Limb (tissue), 2 donors: Measurements from ENCODE around the gene C20orf141.
"Not testable (repeated sequence)": the region's sequence is repeated elsewhere in the genome, so short reads cannot be mapped to it uniquely, and the experiment has no call there.

Source experiments
- DNase-seq, 2 donors: peaks; one replicate each; pipeline ENCODE4 v3.0.0-alpha.2; 2016; ENCODE audit errors: extremely low spot score in 2 of 2

Gene C20orf141

DNA sequence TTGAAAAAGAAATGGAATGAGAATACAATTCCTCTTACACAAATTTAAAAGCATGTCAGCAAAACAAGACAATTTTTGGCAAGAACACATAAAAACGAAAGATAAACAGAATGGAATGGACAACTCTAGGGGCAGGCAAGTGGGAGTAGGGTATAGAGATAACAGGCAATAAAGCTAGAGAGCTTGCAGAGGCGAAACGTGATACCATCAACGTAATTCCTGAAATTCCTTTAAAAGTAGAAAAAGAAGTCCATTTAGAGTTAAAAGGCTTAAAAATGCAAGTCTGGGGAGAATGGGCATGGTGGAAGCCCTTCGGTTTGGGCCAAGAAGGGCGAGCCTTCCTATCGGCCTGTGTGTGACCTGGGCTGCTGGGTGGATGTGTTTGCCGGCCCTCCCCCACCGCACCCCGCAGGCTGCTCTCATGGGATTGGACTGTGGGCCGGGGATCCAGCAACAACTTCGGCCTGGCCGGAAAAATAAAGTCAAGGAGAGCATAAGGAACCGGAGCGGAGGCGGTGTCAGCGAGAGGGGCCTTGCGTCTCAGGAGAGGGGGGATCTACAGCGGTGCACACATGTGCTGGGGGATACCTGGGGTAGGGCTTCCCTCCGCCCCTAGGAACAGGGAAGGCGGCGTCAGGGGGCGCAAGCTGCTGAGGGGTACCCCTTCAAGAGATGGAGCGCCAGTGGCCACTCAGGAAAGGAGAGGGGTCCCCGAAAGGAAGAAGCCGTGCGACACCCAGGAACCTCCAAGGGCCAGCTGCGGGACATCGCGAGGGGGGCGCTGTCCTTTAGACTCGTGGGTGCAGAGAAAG lies 5.5 kb downstream of the C20orf141 start:
- peak in 1 of 2 donors; percentile 36 for DNase-seq

DNA sequence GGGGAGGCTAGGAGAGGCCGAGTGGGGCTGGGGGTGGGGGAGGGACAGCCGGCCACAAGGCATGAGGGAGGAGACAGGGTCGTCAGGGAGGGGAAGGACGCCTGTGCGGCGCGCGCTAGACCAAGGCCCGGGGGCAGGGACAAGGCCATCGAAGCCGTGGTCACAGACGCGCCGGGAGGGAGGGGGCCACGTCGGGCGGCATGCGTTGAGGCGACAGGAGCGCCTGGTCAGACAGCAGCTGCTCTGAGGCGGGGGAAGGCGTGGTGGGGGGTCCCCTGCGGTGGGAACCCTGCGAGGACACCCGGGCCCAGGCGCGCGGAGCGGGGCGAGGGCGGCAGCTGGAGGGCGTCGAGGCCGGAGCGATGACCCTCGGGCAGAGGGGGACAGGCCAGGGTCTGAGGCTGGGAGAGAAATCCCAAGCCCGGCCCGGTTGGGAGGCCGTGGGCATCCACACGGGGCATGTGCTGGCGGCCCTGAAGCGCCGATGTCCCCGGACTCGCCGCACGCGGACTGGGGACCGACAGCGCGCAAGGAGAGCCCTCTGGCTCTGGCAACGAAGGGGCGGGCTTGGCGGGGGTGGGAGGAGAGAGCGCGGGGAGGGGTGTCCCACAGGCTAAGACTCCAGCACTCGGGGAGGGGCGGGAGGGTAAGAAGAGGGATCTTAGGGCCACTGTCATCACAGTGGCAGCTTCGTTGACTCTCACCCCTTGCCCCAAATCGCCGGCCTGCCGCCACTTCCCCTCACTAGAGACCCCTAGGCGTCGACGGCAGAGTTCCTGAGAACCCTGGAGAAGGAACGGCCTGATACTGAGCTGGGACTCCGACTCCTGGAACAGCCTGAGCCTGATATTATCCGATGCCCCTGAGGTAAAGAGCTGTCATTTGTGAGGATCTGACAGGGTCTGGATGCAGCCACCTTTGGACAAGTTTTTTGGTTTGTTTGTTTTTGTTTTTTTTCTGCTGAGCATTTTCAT lies 6.4 kb downstream of the C20orf141 start:
- peak in 1 of 2 donors; percentile 40 for DNase-seq

DNA sequence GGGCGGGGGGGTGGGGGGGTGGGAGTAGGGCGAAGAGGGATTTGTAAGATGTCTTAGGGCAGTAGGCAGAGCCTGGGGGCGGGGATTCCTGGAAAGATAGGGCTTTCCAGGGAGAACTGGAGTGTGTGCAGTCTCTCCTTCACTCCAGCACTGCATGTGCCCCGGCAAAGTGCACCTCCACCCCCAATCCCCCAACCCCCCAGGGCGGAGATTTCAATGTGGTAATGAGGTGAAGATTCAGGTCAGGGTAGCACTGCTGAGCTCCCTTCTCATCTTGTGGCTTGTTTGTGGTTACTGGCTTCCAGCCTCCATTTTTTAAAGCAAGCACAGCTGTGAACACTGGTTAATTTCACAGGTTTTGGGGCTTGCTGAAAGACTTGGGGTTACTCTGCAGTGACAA lies 7.3 kb downstream of the C20orf141 start:
- DNase-seq = no peak

DNA sequence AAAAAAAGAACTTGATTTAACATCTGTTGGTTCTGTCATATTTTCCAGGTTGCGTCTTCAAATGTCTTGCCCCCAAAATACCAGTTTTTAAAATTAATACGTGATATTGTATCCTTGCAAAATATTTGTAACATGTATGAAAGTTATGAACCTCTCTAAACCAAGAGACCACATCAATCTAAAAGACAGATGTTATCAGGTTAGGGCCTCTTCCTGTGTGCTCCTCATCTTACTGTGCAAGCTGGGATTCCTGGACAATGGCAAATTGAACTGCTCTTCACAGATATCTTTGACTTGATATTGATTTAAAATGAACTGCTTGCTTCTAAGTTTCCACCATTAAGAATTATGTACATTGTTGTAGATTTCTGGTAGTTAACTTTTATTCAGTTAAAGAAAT lies 11.0 kb downstream of the C20orf141 start:
- no peak for DNase-seq

DNA sequence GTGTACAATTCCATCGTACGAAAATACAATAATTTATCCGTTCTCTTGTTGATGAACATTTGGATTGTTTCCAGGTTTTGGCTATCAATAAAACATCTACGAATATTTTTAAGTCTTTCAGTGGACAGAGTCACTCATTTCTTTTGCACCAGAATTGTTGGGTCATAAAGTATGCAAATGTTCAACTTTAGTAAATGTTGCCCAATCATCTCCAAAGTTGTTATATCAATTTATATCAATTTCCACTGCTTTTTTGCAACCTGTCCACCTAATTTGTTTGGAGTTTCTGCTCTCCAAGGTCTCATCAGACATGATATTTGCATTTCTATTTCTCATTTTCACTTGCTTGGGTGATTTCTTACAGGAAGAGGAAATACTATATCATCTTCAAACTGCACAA lies 11.9 kb downstream of the C20orf141 start:
- DNase-seq = no peak

DNA sequence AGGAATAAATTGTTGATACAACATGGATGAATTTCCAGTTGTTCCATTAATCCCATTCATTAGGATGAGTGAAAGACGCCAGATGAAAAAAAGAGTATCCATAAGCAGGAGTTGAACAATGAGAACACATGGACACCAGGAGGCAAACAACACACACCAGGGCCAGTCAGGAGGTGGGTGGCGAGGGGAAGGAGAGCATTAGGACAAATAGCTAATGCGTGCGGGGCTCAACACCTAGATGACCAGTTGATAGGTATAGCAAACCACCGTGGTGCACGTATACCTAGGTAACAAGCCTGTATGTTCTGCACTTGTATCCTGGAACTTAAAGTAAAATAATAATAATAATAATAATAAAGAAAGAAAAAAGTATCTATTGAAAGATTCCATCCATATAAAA lies 14.6 kb downstream of the C20orf141 start:
- DNase-seq = no peak

DNA sequence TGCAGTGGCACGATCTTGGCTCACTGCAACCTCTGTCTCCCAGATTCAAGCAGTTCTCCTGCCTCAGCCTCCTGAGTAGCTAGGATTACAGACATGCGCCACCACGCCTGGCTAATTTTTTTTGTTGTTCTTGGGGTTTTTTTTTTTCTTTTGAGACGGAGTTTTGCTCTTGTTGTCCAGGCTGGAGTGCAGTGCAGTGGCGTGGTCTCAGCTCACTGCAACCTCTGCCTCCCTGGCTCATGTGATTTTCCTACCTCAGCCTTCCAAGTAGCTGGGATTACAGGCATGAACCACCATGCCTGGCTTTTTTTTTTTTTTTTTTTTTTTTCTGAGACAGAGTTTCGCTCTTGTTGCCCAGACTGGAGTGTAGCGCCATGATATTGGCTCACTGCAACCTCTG lies 16.4 kb downstream of the C20orf141 start:
- DNase-seq = not testable (repeated sequence)

DNA sequence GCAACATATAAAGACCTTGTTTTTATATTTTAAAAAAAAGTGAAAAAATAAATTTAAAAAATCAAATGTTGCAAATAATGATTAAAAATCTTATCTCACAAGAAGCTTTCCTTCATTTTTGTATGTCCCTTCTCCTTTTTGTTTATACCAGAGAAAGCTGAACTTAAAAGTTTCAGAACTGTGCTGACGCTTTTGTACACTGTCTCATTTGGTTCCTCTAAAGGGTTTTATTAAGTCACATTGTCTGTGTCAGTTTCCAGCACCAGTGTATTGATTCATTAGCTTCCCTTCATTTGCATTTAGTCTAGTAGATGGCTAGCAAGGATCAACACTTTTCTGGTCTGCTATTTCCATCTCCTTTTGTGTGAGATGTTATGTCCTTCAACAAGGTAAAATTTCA lies 19.0 kb downstream of the C20orf141 start:
- DNase-seq = no peak

DNA sequence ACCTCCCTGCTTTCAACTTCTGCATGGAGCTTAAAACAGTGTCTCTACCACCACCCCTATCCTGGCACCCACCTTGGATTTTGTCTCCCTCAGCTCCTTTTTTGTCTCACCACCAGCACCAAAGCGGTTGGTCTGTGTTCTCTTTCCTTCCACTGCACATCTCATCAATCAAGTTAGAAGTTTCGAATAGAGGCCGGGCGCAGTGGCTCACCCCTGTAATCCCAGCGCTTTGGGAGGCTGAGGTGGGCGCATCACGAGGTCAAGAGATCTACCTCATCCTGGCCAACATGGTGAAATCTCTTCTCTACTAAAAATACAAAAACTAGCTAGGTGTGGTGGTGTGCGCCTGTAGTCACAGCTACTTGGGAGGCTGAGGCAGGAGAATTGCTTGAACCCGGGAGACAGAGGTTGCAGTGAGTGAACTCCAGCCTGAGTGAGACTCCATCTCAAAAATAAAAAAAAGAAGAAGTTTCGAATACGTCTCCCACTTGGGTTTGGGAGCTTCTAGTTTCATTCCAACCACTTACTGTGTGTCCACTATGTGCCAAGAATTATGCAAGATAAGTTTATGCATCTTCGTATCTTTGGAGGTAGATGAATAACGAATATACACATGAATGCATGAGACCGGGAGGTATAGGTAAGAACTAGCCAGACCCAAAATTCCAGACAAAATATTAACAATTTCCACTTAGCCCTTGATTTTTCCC lies 19.8 kb downstream of the C20orf141 start:
- no peak for DNase-seq

DNA sequence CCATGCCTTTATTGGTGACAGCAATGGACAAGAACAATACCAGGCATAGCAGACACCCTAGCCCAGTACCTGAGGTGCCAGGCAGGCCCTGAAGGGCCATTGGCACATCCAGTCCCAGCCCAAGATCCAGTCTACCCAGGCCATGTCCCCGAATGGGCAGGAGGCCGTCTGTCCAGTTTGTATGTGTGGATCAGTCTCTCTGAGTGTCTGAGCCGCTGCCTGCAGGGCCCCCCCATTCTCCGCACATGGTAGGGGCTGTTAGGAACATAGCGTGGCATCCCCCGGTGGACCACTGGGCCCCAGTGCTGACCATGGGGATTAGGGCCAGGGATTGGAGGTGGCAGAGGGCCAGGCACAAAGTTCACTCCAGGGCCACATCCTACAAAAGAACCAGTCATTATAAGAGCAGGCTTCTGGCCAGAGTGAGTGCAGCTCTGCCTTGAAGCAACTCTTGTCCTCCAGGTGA lies 20.6 kb downstream of the C20orf141 start:
- no peak for DNase-seq

DNA sequence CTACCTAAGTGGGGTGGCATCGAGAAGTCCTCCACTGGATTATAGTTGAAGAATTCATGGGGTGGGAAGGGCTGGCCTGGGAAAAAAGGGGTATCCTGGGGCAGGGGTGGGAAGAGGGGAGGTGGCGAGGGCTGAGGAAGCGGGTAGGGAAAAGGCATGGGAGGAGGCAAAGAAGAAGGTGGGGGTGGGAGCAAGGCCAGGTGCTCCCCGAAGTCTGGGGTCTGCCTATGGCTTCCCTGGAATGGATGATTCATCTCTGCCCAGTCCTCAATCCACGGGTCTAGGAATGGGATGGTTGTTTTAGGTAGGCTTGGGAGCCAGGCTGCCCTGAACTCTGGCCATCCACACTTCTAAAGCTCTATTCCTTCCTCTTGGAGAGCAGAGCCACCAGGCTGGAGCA lies 21.2 kb downstream of the C20orf141 start:
- no peak for DNase-seq

DNA sequence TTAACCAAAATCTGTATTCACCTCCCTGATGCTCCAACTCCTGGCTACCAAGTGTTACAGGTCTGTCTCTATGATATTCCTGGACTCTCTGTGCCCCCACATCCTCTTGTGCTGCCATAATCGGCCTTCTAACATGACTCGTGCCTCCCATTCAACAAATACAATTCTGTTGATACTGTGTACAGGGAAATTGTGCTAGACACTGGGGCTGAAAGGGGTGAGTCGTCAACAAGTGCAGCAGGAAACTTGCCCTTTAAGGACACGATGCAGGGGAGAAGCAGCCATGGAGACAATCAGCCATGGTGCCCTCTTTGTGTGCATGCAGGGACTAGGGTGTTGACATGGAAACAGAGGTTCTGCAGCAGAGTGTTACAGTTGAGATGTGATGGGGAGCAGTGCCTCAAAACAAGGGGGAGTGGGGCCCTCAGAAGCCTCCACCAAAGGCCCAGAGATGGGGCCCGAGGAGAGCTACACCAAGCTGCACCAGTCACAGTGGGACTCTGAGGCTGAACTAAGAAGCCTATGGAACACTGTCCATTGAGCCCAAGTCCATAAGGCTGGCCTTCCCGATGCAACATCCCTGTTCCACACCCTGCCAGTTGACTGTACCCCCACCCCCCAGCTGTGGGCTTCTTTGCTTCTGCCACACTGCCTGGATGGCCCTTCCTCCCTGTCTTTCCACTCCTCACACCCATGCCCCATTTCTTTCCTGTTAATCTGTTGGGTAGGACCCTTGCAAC lies 22.6 kb downstream of the C20orf141 start:
- DNase-seq = no peak

DNA sequence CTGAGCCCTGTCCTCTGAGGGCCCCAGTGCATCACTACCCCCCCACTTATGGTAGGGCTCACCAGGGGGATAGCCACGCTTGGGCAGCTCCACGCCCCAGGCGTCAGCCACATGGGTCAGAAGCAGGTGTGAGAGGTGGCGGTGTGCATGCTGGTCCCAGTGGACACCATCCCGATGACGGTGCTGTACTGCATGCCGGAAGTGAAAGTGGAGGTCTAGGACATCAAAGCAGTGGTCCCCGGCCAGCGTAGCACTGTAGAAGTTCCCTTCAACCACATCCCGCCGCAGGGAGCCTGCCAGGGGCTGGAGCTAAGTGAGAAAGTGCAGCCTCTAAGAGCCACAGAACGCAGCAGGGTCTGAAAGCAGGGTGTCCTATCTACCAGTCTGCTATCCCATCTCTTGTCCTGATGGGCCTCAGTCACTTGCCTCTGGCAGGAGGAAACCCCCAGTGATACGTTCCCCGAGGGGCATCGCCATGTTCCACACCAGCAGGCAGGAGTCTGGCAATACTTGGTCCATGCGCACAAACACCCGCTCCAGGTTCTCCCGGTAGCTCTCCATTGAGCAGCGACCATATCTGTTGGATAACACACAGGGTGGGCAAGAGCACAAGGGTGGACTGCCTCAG lies 23.5 kb downstream of the C20orf141 start:
- no peak for DNase-seq

DNA sequence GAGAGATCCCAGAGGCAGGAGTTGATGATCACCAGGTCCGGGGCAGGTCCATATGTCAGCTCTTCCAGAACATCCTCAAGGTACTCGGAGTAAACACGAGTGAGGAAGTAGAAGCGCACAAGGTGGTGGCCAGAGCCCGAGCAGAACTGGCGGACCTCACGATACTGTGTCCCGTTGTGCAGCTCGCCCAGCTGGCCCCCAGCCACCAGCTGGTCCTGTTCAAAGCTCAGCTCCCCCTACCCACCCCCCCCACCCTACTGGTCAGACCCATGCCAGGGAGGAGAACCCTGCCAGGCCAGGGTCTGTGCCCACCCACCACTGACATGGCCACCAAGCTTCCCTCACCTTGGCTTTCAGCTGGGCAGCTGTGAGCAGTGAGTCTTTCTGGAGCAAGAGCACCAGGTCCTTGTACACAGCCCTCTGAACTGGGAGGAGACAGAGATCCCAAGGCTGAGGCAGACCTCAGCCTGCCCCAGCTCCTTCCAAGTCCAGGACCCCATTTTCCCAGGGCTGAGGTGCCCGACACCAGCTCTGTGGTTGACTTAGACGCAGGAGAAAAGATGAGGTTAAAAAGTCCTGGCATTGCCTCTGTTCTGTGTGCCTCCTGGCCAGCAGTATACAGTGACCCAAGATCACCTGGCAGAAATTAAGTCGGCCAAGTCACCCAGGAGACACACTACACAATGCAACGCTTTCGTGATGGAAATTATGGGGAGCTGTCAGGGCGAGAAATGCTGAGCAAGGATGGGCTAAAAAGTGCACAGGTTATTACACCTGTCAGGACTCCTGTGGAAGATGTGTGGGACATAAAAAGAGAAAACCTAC lies 24.3 kb downstream of the C20orf141 start:
- DNase-seq = no peak

DNA sequence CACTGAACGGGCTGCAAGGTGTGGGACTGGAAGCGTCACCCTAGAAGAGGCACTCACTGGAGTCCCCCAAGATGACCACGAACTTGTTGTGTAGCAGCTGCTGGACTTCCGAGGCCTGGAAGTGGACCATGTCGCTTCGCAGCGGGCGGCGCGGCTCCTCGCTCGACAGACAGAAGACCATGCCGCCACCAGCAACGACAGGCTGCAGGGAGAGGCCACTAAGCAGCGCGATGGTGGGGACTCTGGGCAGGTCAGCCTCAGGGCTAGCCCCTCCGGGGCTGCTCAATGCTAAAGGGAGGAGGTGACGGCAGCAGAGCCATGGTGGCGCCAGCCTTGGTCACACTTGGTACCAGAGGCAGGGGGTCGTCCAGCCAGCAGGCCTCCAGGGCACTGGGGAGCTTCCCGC lies 24.9 kb downstream of the C20orf141 start:
- no peak for DNase-seq

DNA sequence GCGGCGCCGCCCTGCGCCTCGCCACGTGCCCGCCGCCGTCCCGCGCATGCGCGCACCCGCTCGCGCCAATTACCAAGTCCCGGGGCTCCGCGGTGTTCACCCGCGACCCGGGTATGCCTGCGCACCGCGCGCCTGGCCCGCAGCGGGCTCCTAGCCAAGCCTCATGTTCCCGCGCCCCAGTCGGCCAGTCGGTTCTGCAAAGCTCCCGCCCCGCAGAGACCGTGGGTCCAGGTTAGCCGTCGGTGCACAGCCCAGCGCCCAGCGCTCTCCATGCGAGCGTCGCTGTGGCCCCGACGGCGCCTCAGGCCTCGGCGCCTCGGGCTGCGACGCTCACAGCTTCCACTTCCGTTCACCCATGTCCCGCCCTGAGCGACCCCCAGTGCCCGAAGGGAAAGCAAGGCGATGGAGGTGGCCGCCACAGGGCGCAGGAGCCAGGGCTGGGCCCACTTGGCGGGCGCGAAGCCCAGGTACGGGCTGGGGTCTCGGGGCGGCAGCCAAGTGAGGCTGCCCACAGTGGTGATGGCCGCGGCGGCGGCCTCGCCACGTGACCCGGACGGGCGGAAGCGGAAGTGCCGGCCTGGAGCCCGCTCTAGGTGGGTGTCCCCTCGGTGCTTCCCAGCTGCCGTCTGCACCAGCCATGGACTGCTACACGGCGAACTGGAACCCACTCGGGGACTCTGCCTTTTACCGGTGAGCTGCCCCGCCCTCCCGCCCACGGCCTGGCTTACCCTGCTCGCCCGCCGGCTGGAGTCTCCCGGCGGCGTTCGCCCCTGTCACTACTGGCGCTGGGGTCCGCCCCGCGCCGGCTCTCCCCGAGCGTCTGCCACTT lies 25.6 kb downstream of the C20orf141 start, which contains the start of the genes PCED1A and VPS16:
Gene PCED1A, minus strand, starts transcription at position 518 of the 829 bp plus-strand sequence. CDS start 743 bp downstream, outside the sequence.
Gene VPS16, plus strand, starts transcription at position 608 of the 829 bp plus-strand sequence. Its CDS starts 30 bp downstream, at position 638.
- DNase-seq = peak; percentile 88 to 95

DNA sequence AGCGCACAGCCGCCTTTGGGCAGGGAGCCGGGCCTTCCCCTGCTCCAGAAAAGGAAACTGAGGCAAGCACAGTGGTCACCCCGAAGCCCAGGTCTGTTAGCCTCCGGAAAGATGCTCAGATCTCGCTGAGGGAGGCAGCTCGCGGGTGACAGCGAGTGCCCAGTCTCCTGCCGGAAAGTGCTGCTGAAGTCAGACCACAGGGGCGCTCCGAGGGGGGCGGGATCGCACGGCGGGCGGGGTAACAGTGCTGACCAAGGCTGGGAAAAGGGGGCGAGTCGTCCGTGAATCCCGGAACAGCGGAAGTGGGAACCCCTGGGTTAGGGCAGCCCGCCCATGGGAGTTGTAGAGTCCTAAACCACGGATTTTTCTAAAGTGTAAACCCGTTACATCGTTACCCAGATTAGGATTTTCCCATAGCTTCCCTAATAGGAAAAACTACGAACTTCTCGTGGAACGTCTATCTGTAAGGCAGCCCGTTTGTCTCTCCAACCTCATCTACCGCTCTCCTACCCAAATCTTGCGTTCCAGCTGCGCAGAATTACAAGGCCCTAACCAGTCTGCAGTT lies 26.3 kb downstream of the C20orf141 start:
- peak; percentile 55 to 79 for DNase-seq

DNA sequence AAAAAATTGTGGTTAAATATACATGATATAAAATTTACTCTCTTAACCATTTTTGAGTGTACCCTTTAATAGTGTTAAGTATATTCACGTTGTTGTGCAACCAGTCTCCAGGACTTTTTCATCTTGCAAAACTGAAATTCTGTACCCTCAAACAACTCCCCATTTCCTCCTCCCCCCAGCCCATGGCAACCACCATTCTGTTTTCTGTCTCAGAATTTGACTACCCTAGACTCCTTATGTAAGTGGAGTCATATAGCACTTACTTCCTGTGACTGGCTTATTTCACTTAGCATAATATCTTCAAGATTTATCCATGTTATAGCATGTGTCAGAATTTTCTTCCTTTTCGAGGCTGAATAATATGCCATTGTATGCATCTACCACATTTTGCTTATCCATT lies 30.8 kb downstream of the C20orf141 start:
- DNase-seq = no peak
